Heart left ventricle (tissue), 13 donors: ENCODE measurements around the gene TMEM8B.

Experiments
- CTCF ChIP-seq, 12 donors: fragments of 200-600 bp; sonication (generic) in 4 of 12; IDR thresholded peaks; one replicate each; pipeline versions ENCODE4 v1.5.0 to v1.8.0; 2018 to 2022; ENCODE audit warnings: antibody characterized with exemption in 12 of 12, mild to moderate bottlenecking in 5 of 12
- POLR2A ChIP-seq, 2 donors: fragments of 450-650 bp; IDR thresholded peaks; one replicate each; pipeline ENCODE4 v1.6.1; 2017; ENCODE audit warnings: antibody characterized with exemption in 2 of 2, mild to moderate bottlenecking in 2 of 2, moderate library complexity in 2 of 2
- donor health status: ischemic (EF 13 %, LVEDD 7.1; RV severe dilation, severe dysfunction).
- donor health status: DM: no; HTN: yes; CAD: no.
- donor health status: DM: no; HTN: no; CAD: no.
- donor health status: ischemic (EF 25% LVEDD 6.9; RV normal size, moderate dysfunction).
- donor health status: ischemic (EF 25% LVEDD 5.7; RV mildly dilated, moderate dysfunction).
- donor health status: ischemic (EF 35%, LVEDD 5.7; RV mildly dilated, moderate dysfunction).
- donor health status: nonischemic (EF 11% LVEDD 7.7; RV severe dilation, severe dysfunction).
- donor health status: DM: yes; HTN: yes; CAD: no.
- donor health status: PGD.
- donor health status: ischemic (EF 29% LVEDD 5.4; RV normal size, mild dysfunction).
- donor health status: nonischemic (EF 23%, LVEDD 6.1; RV moderate dilation, normal function).

- no peak for TF ChIP-seq POLR2A (IDR thresholded peaks at IDR 0.05)
- no peak for TF ChIP-seq CTCF (IDR thresholded peaks at IDR 0.05)
Observed at GRCh38 chr9:35904338-35904737, 75.3 kb downstream of the TMEM8B start.
